Measurements from ENCODE around the gene SERP2. TPM values are rescaled to one million over a fixed set of nuclear protein-coding genes. Genes with fewer than 3 reads are reported as not detected.

SERP2 gene
- total RNA-seq, 4 donors from 2014 or later, result 13.1 to 20.5 (median 15.7) TPM

GRCh38 chr13:44422755-44423643 is 49.4 kb downstream of the SERP2 start:
- WGBS, 2 donors, result 74 to 79% methylated on average over 15 of the region's 15 CpGs

GRCh38 chr13:44423824-44424223 is 50.2 kb downstream of the SERP2 start:
- DNase-seq (ENCODE audit: low spot score in 2 of 2), result no peak
- Histone ChIP-seq H3K4me3 (no peak overlapping the region), H3K36me3 (no peaks in the 10 kb centered on the region), H3K27ac (no peak overlapping the region), H3K27me3 (no peaks in the 10 kb centered on the region), H3K4me1 (no peaks in the 10 kb centered on the region), H3K9me3 (no peaks in the 10 kb centered on the region)
- WGBS, 2 donors, result 97 to 98% methylated on average over 5 of the region's 5 CpGs
- no peak for TF ChIP-seq EP300 (IDR thresholded peaks at IDR 0.05)
- TF ChIP-seq CTCF (IDR thresholded peaks at IDR 0.05), result no peak
- TF ChIP-seq POLR2A (IDR thresholded peaks at IDR 0.05), result no peak

More at GRCh38 chr13:44422755-44423643, 49.4 kb downstream of the SERP2 start:
- Histone ChIP-seq H3K4me3 (no peak overlapping the region), H3K4me1 (no peaks in the 10 kb centered on the region), H3K27ac (no peak overlapping the region), H3K27me3 (no peaks in the 10 kb centered on the region), H3K9me3 (no peaks in the 10 kb centered on the region), H3K36me3 (no peaks in the 10 kb centered on the region)
- no peak for TF ChIP-seq EP300 (IDR thresholded peaks at IDR 0.05)
- no peak for TF ChIP-seq POLR2A (IDR thresholded peaks at IDR 0.05)
- TF ChIP-seq CTCF (IDR thresholded peaks at IDR 0.05), result no peak
- DNase-seq (ENCODE audit: low spot score in 2 of 2), result no peak

GRCh38 chr13:44425041-44425814 is 51.6 kb downstream of the SERP2 start:
- TF ChIP-seq EP300 (IDR thresholded peaks at IDR 0.05) (no peak), CTCF (IDR thresholded peaks at IDR 0.05) (no peak), POLR2A (IDR thresholded peaks at IDR 0.05) (no peak)
- Histone ChIP-seq H3K27ac (no peak overlapping the region), H3K36me3 (no peaks in the 10 kb centered on the region), H3K4me3 (no peak overlapping the region), H3K27me3 (no peaks in the 10 kb centered on the region), H3K9me3 (no peaks in the 10 kb centered on the region), H3K4me1 (no peaks in the 10 kb centered on the region)
- WGBS, 2 donors, result 51 to 69% methylated on average over 9 of the region's 9 CpGs
- no peak for DNase-seq (ENCODE audit: low spot score in 2 of 2)

GRCh38 chr13:44425815-44426078 is 52.1 kb downstream of the SERP2 start:
- DNase-seq (ENCODE audit: low spot score in 2 of 2), result no peak
- no peaks in the 10 kb centered on the region for H3K9me3 ChIP-seq
- no peak for TF ChIP-seq EP300 (IDR thresholded peaks at IDR 0.05)
- no peak for TF ChIP-seq CTCF (IDR thresholded peaks at IDR 0.05)
- no peak for TF ChIP-seq POLR2A (IDR thresholded peaks at IDR 0.05)
- no peaks in the 10 kb centered on the region for H3K4me1 ChIP-seq
- H3K27ac ChIP-seq, result no peak overlapping the region
- WGBS, 2 donors, result 88 to 90% methylated on average over 2 of the region's 2 CpGs
- no peaks in the 10 kb centered on the region for H3K36me3 ChIP-seq
- no peak overlapping the region for H3K4me3 ChIP-seq
- no peaks in the 10 kb centered on the region for H3K27me3 ChIP-seq

- 69 to 75% methylated on average over 3 of the region's 3 CpGs for WGBS, 2 donors
- Histone ChIP-seq H3K9me3 (no peaks in the 10 kb centered on the region), H3K27ac (no peak overlapping the region), H3K27me3 (no peaks in the 10 kb centered on the region), H3K4me3 (no peak overlapping the region), H3K36me3 (no peaks in the 10 kb centered on the region), H3K4me1 (peaks cover 0 to under 1% (median 0%) of the 10 kb centered on the region in 4 donors)
- TF ChIP-seq EP300 (IDR thresholded peaks at IDR 0.05) (no peak), CTCF (IDR thresholded peaks at IDR 0.05) (no peak), POLR2A (IDR thresholded peaks at IDR 0.05) (no peak)
- DNase-seq (ENCODE audit: low spot score in 2 of 2), result no peak
These were observed 52.8 kb downstream of the SERP2 start for GRCh38 chr13:44426461-44426860.
